Stomach (tissue), 9 donors: ENCODE data around the gene HDAC2. TPM values are rescaled to one million over a fixed set of nuclear protein-coding genes. Genes with fewer than 3 reads are reported as not detected.

Experiments used
- DNase-seq, 2 donors: peaks; one replicate each; pipeline versions ENCODE4 v3.0.0 to v3.0.0-alpha.2; 2013 to 2019
- H3K27ac ChIP-seq, 5 donors: fragments of 200-600 bp in 4 of 5; sonication (generic) in 4 of 5; one replicate each; pipeline ENCODE4 v1.5.1; 2013 to 2019; ENCODE audit warnings: mild to moderate bottlenecking in 1 of 5, moderate library complexity in 1 of 5
- H3K27me3 ChIP-seq, 3 donors: fragments of 200-600 bp; sonication (generic); one replicate each; pipeline ENCODE4 v1.5.1; 2017 to 2019; ENCODE audit warnings: mixed run types in 1 of 3
- H3K36me3 ChIP-seq, 4 donors: fragments of 200-600 bp; sonication (generic); 1 replicate in 3 of 4; 2 replicates in 1 of 4; pipeline ENCODE4 v1.5.1; 2016 to 2019
- H3K4me1 ChIP-seq, 4 donors: fragments of 200-600 bp; sonication (generic); one replicate each; pipeline ENCODE4 v1.5.1; 2016 to 2019
- H3K4me3 ChIP-seq, 4 donors: fragments of 200-600 bp; sonication (generic) in 3 of 4; one replicate each; pipeline ENCODE4 v1.5.1; 2016 to 2019; ENCODE audit warnings: mild to moderate bottlenecking in 1 of 4
- H3K9me3 ChIP-seq, 4 donors: fragments of 200-600 bp; sonication (generic); one replicate each; pipeline ENCODE4 v1.5.1; 2016 to 2019
- EP300 ChIP-seq: sonication (generic); formaldehyde crosslinking; IDR thresholded peaks from one replicate; pipeline ENCODE4 v1.6.1; 2017; ENCODE audit warnings: antibody characterized with exemption
- POLR2A ChIP-seq, 4 donors: fragments of 450-650 bp; IDR thresholded peaks; one replicate each; pipeline ENCODE4 v1.6.1; 2016; ENCODE audit warnings: antibody characterized with exemption in 4 of 4, control low read depth in 2 of 4, mild to moderate bottlenecking in 1 of 4, moderate library complexity in 1 of 4
- POLR2AphosphoS5 ChIP-seq, 3 donors: sonication (generic); formaldehyde crosslinking; IDR thresholded peaks; one replicate each; pipeline ENCODE4 v1.6.1; 2016; ENCODE audit warnings: antibody characterized with exemption in 3 of 3
- WGBS, 5 donors: extraction: QIAGEN DNeasy Blood & Tissue Kit in 3 of 5; methylation state at CpG; one replicate each; pipeline versions ENCODE4 v1.1.5 to v1.1.7; 2013 to 2018; 5-methylcytosine and 5-hydroxymethylcytosine counted together
- intact Hi-C: fragments of 100-400 bp; cut with DNase I; formaldehyde crosslinking; loops from one replicate; pipeline ENCODE4 v1.15.1; 2023; ENCODE audit warnings: low total_unique reads
- polyA plus RNA-seq, 3 donors: library from polyadenylated mRNA; stranded (reverse); fragments of 200-250 nt; gene quantifications; one replicate each; pipeline ENCODE4 v1.2.3, GENCODE V29; 2013
- total RNA-seq, 5 donors: library from RNA; depleted of rRNA; stranded (reverse); fragments of >200 nt; gene quantifications; one replicate each; pipeline versions ENCODE4 v1.1.0 to v1.2.3, GENCODE V29; 2014 to 2016
- TF ChIP-seq, protein P1 (sequence below), 7 experiments: fragments of 450-650 bp in 4 of 7; fragments of 200-600 bp in 3 of 7; sonication (generic) in 3 of 7; IDR thresholded peaks; one replicate each; pipeline ENCODE4 v1.5.1; 2016 to 2019; ENCODE audit warnings: antibody characterized with exemption in 7 of 7, control low read depth in 2 of 7, mild to moderate bottlenecking in 1 of 7
- donor health status: healthy with polysubstance abuse.
- donor health status: Bipolar disorder and iron deficiency.
- donor health status: healthy.

HDAC2 gene
- total and polyA plus RNA-seq, 8 donors, result 11.0 to 106 (median 57.4) TPM

DNA sequence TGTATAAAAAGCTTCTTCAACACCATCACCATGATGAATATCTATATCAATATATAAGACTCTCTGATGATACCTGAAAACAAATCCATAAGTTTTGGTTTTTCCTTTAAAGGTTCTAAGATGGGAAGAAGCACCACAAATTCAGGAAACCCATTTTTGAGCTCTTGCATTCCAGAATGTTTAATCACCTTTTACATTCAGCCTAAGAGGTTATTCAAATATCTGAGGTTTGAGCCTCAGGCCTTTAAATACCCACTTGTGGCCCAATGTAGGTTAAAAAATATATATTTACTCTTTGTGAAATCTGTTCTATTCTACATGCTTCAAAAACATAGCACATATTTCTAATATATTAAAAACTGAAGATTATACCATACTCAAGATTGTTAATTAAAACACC, 17.6 kb downstream of the HDAC2 start:
- TF ChIP-seq POLR2A (IDR thresholded peaks at IDR 0.05) (no peak), POLR2AphosphoS5 (IDR thresholded peaks at IDR 0.05) (no peak), EP300 (no peak)
- TF ChIP-seq, protein P1, sequence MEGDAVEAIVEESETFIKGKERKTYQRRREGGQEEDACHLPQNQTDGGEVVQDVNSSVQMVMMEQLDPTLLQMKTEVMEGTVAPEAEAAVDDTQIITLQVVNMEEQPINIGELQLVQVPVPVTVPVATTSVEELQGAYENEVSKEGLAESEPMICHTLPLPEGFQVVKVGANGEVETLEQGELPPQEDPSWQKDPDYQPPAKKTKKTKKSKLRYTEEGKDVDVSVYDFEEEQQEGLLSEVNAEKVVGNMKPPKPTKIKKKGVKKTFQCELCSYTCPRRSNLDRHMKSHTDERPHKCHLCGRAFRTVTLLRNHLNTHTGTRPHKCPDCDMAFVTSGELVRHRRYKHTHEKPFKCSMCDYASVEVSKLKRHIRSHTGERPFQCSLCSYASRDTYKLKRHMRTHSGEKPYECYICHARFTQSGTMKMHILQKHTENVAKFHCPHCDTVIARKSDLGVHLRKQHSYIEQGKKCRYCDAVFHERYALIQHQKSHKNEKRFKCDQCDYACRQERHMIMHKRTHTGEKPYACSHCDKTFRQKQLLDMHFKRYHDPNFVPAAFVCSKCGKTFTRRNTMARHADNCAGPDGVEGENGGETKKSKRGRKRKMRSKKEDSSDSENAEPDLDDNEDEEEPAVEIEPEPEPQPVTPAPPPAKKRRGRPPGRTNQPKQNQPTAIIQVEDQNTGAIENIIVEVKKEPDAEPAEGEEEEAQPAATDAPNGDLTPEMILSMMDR (IDR thresholded peaks at IDR 0.05), result no peak
- Histone ChIP-seq H3K9me3 (no peaks in the 10 kb centered on the region), H3K27ac (no peak overlapping the region), H3K27me3 (no peaks in the 10 kb centered on the region), H3K4me3 (no peak overlapping the region), H3K36me3 (peaks cover 6 to 84% (median 82%) of the 10 kb centered on the region in 4 donors), H3K4me1 (peaks cover 0 to 2% (median 0%) of the 10 kb centered on the region in 4 donors)
- intact Hi-C loops, result no loop called here
- DNase-seq, result no peak

DNA sequence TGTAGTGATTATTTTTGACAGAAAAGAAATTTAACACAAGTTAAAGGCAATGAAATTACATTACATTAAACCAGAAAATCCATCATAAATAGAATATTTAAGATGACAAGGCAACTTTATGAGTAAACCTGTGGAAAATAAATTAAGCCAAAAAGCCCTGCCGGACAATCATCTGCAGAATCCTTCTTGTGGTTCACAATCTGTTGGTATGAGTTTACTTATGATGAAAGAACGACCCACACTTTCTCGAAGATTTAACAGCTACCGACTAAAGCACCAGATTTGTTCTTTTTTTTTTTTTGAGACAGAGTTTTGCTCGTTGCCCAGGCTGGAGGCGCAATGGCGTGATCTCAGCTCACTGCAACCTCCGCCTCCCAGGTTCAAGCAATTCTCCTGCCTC, 21.4 kb downstream of the HDAC2 start:
- no peak overlapping the region for H3K4me3 ChIP-seq
- 85 to 95% (median 88%) methylated on average over 8 of the region's 8 CpGs for WGBS, 5 donors
- no peaks in the 10 kb centered on the region for H3K27me3 ChIP-seq
- TF ChIP-seq, protein P1 (IDR thresholded peaks at IDR 0.05), result no peak
- TF ChIP-seq EP300, result no peak
- TF ChIP-seq POLR2A (IDR thresholded peaks at IDR 0.05), result no peak
- TF ChIP-seq POLR2AphosphoS5 (IDR thresholded peaks at IDR 0.05), result no peak
- H3K36me3 ChIP-seq, result peaks cover 4 to 77% (median 73%) of the 10 kb centered on the region in 4 donors
- no peaks in the 10 kb centered on the region for H3K9me3 ChIP-seq
- no peak overlapping the region for H3K27ac ChIP-seq
- peaks cover 0 to 15% (median 0%) of the 10 kb centered on the region in 4 donors for H3K4me1 ChIP-seq
- no peak for DNase-seq
- intact Hi-C loops, result no loop called here

DNA sequence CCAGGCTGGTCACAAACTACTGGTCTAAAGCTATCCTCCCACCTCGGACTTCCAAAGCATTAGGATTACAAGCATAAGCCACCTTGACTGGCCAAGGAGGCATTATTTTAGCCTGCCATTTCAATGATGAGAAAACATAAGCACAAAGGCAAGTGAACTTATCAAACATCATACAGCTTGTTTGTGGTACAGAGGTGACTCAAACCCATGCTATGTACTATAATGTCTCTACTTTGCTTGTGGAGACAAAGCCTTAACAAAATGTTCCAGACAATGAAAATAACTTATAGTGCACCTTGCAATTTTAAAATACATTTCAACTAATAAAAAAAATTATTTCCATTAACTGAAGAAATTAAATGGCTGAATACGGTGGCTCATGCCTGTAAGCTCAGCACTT, 26.2 kb downstream of the HDAC2 start:
- WGBS, 5 donors, result 90 to 97% (median 95%) methylated on average over 2 of the region's 2 CpGs
- Histone ChIP-seq H3K4me1 (peaks cover 0 to 15% (median 0%) of the 10 kb centered on the region in 4 donors), H3K27ac (no peak overlapping the region), H3K9me3 (no peaks in the 10 kb centered on the region), H3K4me3 (no peak overlapping the region), H3K36me3 (peaks cover 15 to 80% (median 77%) of the 10 kb centered on the region in 4 donors), H3K27me3 (no peaks in the 10 kb centered on the region)
- no peak for TF ChIP-seq EP300
- TF ChIP-seq POLR2A (IDR thresholded peaks at IDR 0.05), result no peak
- intact Hi-C loops, result no loop called here
- DNase-seq, result no peak

DNA sequence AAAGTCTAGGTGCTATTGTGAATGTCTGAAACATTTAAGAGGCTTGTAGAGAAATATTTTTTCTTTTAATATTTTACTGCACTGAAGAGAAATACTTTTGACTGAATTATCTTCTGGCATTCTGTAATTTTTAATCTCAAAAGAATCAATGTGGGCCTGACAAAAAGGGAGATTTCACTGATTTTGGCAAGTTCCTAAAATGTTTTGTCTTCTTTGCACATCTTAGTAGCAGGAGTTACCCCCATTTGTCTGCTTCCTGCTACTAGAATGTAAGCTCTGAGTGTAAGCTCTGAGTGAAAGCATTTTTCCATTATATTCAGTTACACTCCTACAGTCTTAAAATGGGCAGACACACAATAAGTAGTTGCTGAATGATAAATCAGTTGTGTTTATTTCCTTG, 31.1 kb downstream of the HDAC2 start:
- intact Hi-C loops, result no loop called here
- H3K36me3 ChIP-seq, result peaks cover 20 to 77% (median 70%) of the 10 kb centered on the region in 4 donors

More for the DNA sequence above, 31.1 kb downstream of the HDAC2 start:
- Histone ChIP-seq H3K9me3 (no peaks in the 10 kb centered on the region), H3K4me3 (no peak overlapping the region), H3K27ac (no peak overlapping the region), H3K4me1 (no peaks in the 10 kb centered on the region), H3K27me3 (no peaks in the 10 kb centered on the region)
- no peak for TF ChIP-seq POLR2A (IDR thresholded peaks at IDR 0.05)
- TF ChIP-seq, protein P1 (IDR thresholded peaks at IDR 0.05), result no peak
- TF ChIP-seq EP300, result no peak
- no peak for TF ChIP-seq POLR2AphosphoS5 (IDR thresholded peaks at IDR 0.05)
- no peak for DNase-seq
